GM23338 (cell line): ENCODE results near the gene SMPDL3A. TPM values are rescaled to one million over a fixed set of nuclear protein-coding genes. Genes with fewer than 3 reads are reported as not detected.

Experiments
- ATAC-seq: fragments of 200-7000 bp; cut with Tn5 transposase; 3 replicates; pipeline ENCODE4 v1.9.1; 2020
- DNase-seq: peaks from one replicate; pipeline ENCODE4 v3.0.0-alpha.2; 2015; ENCODE audit warnings: low spot score
- H2AFZ ChIP-seq: fragments of 200-600 bp; sonication (generic); 2 replicates; pipeline ENCODE4 v1.8.0; 2016; ENCODE audit warnings: antibody characterized with exemption, mild to moderate bottlenecking, moderate library complexity
- H3F3A ChIP-seq: fragments of 200-600 bp; sonication (generic); replicated peaks from 2 replicates; pipeline ENCODE4 v1.8.0; 2017; ENCODE audit warnings: antibody characterized with exemption, mixed run types, low read depth
- H3K27ac ChIP-seq: fragments of 200-600 bp; sonication (generic); 2 replicates; pipeline ENCODE4 v1.6.1; 2016; ENCODE audit warnings: low read depth
- H3K27me3 ChIP-seq: fragments of 200-600 bp; sonication (generic); 2 replicates; pipeline ENCODE4 v1.8.0; 2016; ENCODE audit warnings: mild to moderate bottlenecking, mixed run types, moderate library complexity; ENCODE audit not compliant: insufficient read depth
- H3K36me3 ChIP-seq: fragments of 200-600 bp; sonication (generic); 2 replicates; pipeline ENCODE4 v1.8.0; 2016; ENCODE audit warnings: mild to moderate bottlenecking; ENCODE audit not compliant: insufficient read depth
- H3K4me1 ChIP-seq: fragments of 200-600 bp; sonication (generic); 2 replicates; pipeline ENCODE4 v1.8.0; 2016; ENCODE audit warnings: mild to moderate bottlenecking, moderate library complexity; ENCODE audit not compliant: insufficient read depth
- H3K4me2 ChIP-seq: fragments of 200-600 bp; sonication (generic); 2 replicates; pipeline ENCODE4 v1.7.1; 2017; ENCODE audit warnings: mixed run types
- H3K4me3 ChIP-seq: fragments of 200-600 bp; sonication (generic); 2 replicates; pipeline ENCODE4 v1.6.1; 2016; ENCODE audit warnings: mixed run types
- H3K79me2 ChIP-seq: fragments of 200-600 bp; sonication (generic); replicated peaks from 2 replicates; pipeline ENCODE4 v1.8.0; 2017; ENCODE audit warnings: mild to moderate bottlenecking; ENCODE audit not compliant: insufficient read depth
- H3K9me2 ChIP-seq: fragments of 200-600 bp; sonication (generic); 2 replicates; pipeline ENCODE4 v1.8.0; 2017; ENCODE audit not compliant: insufficient read depth
- H4K20me1 ChIP-seq: fragments of 200-600 bp; sonication (generic); replicated peaks from 2 replicates; pipeline ENCODE4 v1.8.0; 2017; ENCODE audit warnings: mild to moderate bottlenecking; ENCODE audit not compliant: insufficient read depth
- H3K27ac Mint-ChIP-seq: 2 replicates; pipeline ENCODE4 v1.8.0; 2020; ENCODE audit warnings: inconsistent platforms, mild to moderate bottlenecking, moderate library complexity, mixed read lengths
- H3K27me3 Mint-ChIP-seq: 3 replicates; pipeline ENCODE4 v1.8.0; 2022; ENCODE audit warnings: low read depth, mild to moderate bottlenecking, moderate library complexity, mixed read lengths, inconsistent platforms; ENCODE audit not compliant: insufficient read depth, poor library complexity
- H3K36me3 Mint-ChIP-seq: 3 replicates; pipeline ENCODE4 v1.8.0; 2021; ENCODE audit warnings: low read depth, mild to moderate bottlenecking, inconsistent platforms, moderate library complexity, mixed read lengths
- H3K4me1 Mint-ChIP-seq: 3 replicates; pipeline ENCODE4 v1.8.0; 2020; ENCODE audit warnings: mild to moderate bottlenecking, inconsistent platforms, mixed read lengths
- H3K4me3 Mint-ChIP-seq: 3 replicates; pipeline ENCODE4 v1.8.0; 2021; ENCODE audit warnings: moderate library complexity, mild to moderate bottlenecking, inconsistent platforms, mixed read lengths
- H3K9me3 Mint-ChIP-seq: 3 replicates; pipeline ENCODE4 v1.8.0; 2020; ENCODE audit warnings: moderate library complexity, mild to moderate bottlenecking, inconsistent platforms, mixed read lengths
- CREB1 ChIP-seq: fragments of 250-450 bp; sonication (Bioruptor Pico); IDR thresholded peaks from 2 replicates; pipeline ENCODE4 v1.5.0; 2020; ENCODE audit warnings: low read depth, mild to moderate bottlenecking, moderate library complexity
- EZH2 ChIP-seq: fragments of 200-600 bp; sonication (generic); IDR thresholded peaks from one replicate; pipeline ENCODE4 v1.8.0; 2017; ENCODE audit warnings: antibody characterized with exemption, mild to moderate bottlenecking, low read depth; ENCODE audit not compliant: unreplicated experiment
- EZH2phosphoT487 ChIP-seq: fragments of 200-600 bp; sonication (generic); IDR thresholded peaks from one replicate; pipeline ENCODE4 v1.8.1; 2018; ENCODE audit warnings: antibody characterized with exemption; ENCODE audit not compliant: unreplicated experiment
- JUNB ChIP-seq: IDR thresholded peaks from one replicate; pipeline ENCODE4 v1.6.1; 2016; ENCODE audit warnings: antibody characterized with exemption; ENCODE audit not compliant: unreplicated experiment
- NANOG ChIP-seq: IDR thresholded peaks from 2 replicates; pipeline ENCODE4 v1.6.1; 2016; ENCODE audit warnings: antibody characterized with exemption, borderline replicate concordance
- POLR2AphosphoS5 ChIP-seq: IDR thresholded peaks from 2 replicates; pipeline ENCODE4 v1.6.1; 2016; ENCODE audit warnings: antibody characterized with exemption, low read depth
- STAT1 ChIP-seq: IDR thresholded peaks from one replicate; pipeline ENCODE4 v1.6.1; 2016; ENCODE audit warnings: antibody characterized with exemption; ENCODE audit not compliant: unreplicated experiment
- ZNF114 ChIP-seq: fragments of 250-450 bp; sonication (Bioruptor Pico); IDR thresholded peaks from 2 replicates; pipeline ENCODE4 v1.5.0; 2020; ENCODE audit warnings: mild to moderate bottlenecking, moderate library complexity
- ZNF331 ChIP-seq: fragments of 250-450 bp; sonication (Bioruptor Pico); IDR thresholded peaks from 2 replicates; pipeline ENCODE4 v1.5.0; 2020; ENCODE audit warnings: low read depth, mild to moderate bottlenecking, moderate library complexity
- polyA plus RNA-seq: library from polyadenylated mRNA; unstranded; fragments of >200 nt; fragmentation: Nextera tagmentation; extraction: Ambion mirVana; gene quantifications from 2 replicates; pipeline ENCODE4 v1.2.1, GENCODE V29; 2016
- total RNA-seq: library from RNA; depleted of rRNA; stranded (reverse); fragments of >200 nt; shearing (Covaris generic); gene quantifications from 2 replicates; pipeline ENCODE4 v1.2.3, GENCODE V29; 2014
- TF ChIP-seq, protein P1 (sequence below): IDR thresholded peaks from one replicate; pipeline ENCODE4 v1.6.1; 2018; ENCODE audit warnings: antibody characterized with exemption; ENCODE audit not compliant: unreplicated experiment
- TF ChIP-seq, protein P2 (sequence below): IDR thresholded peaks from 2 replicates; pipeline ENCODE4 v1.6.1; 2016; ENCODE audit warnings: antibody characterized with exemption
- TF ChIP-seq, protein P3 (sequence below), 2 experiments: fragments of 200-600 bp in 1 of 2; sonication (generic) in 1 of 2; conservative IDR thresholded peaks; 2 replicates each; pipeline versions ENCODE4 v1.5.1 to v1.6.1; 2016 to 2017; ENCODE audit warnings: antibody characterized with exemption in 2 of 2, low read depth in 2 of 2, mild to moderate bottlenecking in 2 of 2, moderate library complexity in 1 of 2

Gene SMPDL3A
- total and polyA plus RNA-seq, 2 experiments from 2014 or later: 3.5 to 6.3 TPM

DNA sequence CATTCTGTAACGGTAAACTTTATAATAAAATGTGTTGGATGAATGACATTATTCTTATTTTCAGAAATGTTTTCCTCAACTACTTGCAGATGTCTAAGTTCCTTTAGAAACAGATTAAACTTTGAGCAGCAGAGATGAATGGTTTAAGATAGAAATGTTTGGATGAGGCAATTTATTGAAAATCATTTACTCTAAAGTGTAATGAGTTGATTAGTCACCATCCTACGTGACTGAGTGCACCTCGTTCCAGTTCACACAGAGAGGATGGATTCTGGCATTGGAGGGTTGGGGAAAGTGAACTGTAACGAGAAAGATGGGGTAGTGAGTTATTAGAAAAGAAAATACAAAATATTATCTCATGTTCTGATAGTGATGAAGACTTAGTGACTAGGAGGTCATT, 28.7 kb downstream of the SMPDL3A start (continued):
- TF ChIP-seq, protein P1, sequence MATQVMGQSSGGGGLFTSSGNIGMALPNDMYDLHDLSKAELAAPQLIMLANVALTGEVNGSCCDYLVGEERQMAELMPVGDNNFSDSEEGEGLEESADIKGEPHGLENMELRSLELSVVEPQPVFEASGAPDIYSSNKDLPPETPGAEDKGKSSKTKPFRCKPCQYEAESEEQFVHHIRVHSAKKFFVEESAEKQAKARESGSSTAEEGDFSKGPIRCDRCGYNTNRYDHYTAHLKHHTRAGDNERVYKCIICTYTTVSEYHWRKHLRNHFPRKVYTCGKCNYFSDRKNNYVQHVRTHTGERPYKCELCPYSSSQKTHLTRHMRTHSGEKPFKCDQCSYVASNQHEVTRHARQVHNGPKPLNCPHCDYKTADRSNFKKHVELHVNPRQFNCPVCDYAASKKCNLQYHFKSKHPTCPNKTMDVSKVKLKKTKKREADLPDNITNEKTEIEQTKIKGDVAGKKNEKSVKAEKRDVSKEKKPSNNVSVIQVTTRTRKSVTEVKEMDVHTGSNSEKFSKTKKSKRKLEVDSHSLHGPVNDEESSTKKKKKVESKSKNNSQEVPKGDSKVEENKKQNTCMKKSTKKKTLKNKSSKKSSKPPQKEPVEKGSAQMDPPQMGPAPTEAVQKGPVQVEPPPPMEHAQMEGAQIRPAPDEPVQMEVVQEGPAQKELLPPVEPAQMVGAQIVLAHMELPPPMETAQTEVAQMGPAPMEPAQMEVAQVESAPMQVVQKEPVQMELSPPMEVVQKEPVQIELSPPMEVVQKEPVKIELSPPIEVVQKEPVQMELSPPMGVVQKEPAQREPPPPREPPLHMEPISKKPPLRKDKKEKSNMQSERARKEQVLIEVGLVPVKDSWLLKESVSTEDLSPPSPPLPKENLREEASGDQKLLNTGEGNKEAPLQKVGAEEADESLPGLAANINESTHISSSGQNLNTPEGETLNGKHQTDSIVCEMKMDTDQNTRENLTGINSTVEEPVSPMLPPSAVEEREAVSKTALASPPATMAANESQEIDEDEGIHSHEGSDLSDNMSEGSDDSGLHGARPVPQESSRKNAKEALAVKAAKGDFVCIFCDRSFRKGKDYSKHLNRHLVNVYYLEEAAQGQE: no peak
- TF ChIP-seq, protein P2, sequence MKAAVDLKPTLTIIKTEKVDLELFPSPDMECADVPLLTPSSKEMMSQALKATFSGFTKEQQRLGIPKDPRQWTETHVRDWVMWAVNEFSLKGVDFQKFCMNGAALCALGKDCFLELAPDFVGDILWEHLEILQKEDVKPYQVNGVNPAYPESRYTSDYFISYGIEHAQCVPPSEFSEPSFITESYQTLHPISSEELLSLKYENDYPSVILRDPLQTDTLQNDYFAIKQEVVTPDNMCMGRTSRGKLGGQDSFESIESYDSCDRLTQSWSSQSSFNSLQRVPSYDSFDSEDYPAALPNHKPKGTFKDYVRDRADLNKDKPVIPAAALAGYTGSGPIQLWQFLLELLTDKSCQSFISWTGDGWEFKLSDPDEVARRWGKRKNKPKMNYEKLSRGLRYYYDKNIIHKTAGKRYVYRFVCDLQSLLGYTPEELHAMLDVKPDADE: no peak
- TF ChIP-seq NANOG: no peak
- no peak for TF ChIP-seq EZH2
- TF ChIP-seq ZNF114: no peak
- TF ChIP-seq, protein P3, sequence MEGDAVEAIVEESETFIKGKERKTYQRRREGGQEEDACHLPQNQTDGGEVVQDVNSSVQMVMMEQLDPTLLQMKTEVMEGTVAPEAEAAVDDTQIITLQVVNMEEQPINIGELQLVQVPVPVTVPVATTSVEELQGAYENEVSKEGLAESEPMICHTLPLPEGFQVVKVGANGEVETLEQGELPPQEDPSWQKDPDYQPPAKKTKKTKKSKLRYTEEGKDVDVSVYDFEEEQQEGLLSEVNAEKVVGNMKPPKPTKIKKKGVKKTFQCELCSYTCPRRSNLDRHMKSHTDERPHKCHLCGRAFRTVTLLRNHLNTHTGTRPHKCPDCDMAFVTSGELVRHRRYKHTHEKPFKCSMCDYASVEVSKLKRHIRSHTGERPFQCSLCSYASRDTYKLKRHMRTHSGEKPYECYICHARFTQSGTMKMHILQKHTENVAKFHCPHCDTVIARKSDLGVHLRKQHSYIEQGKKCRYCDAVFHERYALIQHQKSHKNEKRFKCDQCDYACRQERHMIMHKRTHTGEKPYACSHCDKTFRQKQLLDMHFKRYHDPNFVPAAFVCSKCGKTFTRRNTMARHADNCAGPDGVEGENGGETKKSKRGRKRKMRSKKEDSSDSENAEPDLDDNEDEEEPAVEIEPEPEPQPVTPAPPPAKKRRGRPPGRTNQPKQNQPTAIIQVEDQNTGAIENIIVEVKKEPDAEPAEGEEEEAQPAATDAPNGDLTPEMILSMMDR (conservative IDR thresholded peaks at IDR 0.05; ENCODE audit: low read depth in 2 of 2): no peak
- no peak for TF ChIP-seq EZH2phosphoT487
- TF ChIP-seq CREB1: no peak

DNA sequence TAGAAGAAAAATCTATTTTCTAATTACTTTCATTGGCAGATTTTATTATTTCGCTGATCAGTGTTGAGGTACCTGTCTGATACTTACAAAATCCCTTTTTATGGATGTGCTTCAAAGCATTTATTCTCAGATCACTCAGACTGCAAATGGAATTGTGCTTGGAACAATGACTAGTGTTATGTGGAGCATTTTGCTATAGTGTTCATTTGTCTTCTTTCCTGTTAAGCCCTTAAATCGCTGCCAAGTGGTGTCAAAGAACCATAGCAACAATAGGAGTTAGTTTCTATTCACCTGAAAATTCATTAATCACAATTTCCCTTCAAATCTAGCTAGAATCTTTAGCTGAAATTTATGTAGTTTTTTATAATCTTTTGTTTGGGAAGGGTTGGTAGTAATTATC, 29.8 kb downstream of the SMPDL3A start:
- Histone ChIP-seq H3F3A (no peaks in the 10 kb centered on the region), H3K27me3 (no peaks in the 10 kb centered on the region), H3K36me3 (no peaks in the 10 kb centered on the region), H3K4me2 (no peak overlapping the region), H4K20me1 (no peaks in the 10 kb centered on the region), H3K79me2 (no peaks in the 10 kb centered on the region), H3K9me2 (no peaks in the 10 kb centered on the region), H3K27ac (no peak overlapping the region), H2AFZ (no peak overlapping the region), H3K4me1 (peaks cover 14% of the 10 kb centered on the region), H3K4me3 (no peak overlapping the region)
- no peaks in the 10 kb centered on the region for H3K27me3 Mint-ChIP-seq
- H3K27ac Mint-ChIP-seq: no peak overlapping the region
- DNase-seq: no peak
- H3K9me3 Mint-ChIP-seq: no peaks in the 10 kb centered on the region; the same call in 2 of the 3 replicates
- no peak for ATAC-seq
- H3K4me3 Mint-ChIP-seq: no peak overlapping the region
- H3K4me1 Mint-ChIP-seq: peaks cover 13% of the 10 kb centered on the region
- H3K36me3 Mint-ChIP-seq: no peaks in the 10 kb centered on the region
- TF ChIP-seq POLR2AphosphoS5: no peak
- no peak for TF ChIP-seq ZNF114
- TF ChIP-seq ZNF331 (CRISPR knock-in tag): no peak
- TF ChIP-seq STAT1: no peak
- TF ChIP-seq, protein P3 (conservative IDR thresholded peaks at IDR 0.05; ENCODE audit: low read depth in 2 of 2): no peak
- TF ChIP-seq, protein P1: no peak
- TF ChIP-seq EZH2phosphoT487: no peak
- TF ChIP-seq JUNB: no peak
